Hair follicle dermal papilla cell (primary cell): ENCODE measurements around the gene USP35. TPM values are rescaled to one million over a fixed set of nuclear protein-coding genes. Genes with fewer than 3 reads are reported as not detected.

Experiments used
- total RNA-seq: library from RNA; depleted of rRNA; stranded (reverse); fragments of >200 nt; gene quantifications from 2 replicates; pipeline ENCODE4 v1.2.3, GENCODE V29; 2012

Gene USP35, protein sequence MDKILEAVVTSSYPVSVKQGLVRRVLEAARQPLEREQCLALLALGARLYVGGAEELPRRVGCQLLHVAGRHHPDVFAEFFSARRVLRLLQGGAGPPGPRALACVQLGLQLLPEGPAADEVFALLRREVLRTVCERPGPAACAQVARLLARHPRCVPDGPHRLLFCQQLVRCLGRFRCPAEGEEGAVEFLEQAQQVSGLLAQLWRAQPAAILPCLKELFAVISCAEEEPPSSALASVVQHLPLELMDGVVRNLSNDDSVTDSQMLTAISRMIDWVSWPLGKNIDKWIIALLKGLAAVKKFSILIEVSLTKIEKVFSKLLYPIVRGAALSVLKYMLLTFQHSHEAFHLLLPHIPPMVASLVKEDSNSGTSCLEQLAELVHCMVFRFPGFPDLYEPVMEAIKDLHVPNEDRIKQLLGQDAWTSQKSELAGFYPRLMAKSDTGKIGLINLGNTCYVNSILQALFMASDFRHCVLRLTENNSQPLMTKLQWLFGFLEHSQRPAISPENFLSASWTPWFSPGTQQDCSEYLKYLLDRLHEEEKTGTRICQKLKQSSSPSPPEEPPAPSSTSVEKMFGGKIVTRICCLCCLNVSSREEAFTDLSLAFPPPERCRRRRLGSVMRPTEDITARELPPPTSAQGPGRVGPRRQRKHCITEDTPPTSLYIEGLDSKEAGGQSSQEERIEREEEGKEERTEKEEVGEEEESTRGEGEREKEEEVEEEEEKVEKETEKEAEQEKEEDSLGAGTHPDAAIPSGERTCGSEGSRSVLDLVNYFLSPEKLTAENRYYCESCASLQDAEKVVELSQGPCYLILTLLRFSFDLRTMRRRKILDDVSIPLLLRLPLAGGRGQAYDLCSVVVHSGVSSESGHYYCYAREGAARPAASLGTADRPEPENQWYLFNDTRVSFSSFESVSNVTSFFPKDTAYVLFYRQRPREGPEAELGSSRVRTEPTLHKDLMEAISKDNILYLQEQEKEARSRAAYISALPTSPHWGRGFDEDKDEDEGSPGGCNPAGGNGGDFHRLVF
- 16.0 and 16.9 TPM in 2 replicates for total RNA-seq

DNA sequence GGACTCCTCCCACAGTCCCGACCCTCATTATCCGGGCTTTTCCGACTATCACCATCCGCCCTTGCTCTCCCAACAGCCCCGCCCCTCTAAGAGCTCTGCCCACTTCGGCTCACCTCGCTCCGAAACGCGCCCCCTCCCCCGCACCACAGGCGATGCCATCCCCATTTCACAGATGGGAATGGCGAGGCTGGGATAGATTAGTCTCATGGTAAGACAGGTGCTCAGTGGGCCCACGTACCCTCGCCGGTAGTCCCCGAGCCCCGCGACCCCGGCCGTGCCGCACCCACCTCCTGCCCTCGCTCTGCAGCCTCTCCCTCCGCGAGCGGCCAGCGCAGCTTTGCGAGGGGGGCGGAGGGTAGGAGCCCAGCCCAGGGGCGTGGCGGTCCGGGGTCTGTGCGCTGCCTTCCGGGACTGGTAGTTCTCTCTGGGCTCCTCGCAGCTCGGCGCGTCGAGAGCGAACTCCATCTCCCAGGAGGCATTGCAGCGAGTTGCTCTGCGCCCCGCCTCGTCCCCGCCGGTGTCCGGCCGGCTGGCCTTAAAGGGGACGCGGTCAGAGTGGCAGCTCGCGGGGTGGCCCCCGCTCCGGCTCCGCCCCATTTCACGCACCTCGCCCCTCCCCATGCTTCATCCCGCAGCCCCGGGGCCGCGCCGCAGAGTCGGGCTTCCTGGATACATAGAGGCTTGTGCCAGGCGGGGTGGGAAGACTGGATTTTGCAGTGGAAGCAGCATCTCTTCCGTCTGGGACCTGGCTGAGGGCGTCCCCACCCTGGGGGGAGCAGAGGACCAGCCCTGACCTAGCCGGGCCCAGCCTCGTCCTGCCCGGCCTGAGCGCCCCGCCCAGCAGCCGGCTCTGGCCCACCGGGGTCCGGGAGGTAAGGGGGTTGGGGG lies at the start of gene USP35, which contains the start of gene KCTD21:
USP35 (plus strand) TSS at position 634 of the 888 bp plus-strand sequence. CDS start 7,327 bp downstream, outside the sequence.
KCTD21 (minus strand) TSS at position 341 of the 888 bp plus-strand sequence. CDS start 14,072 bp downstream, outside the sequence.

DNA sequence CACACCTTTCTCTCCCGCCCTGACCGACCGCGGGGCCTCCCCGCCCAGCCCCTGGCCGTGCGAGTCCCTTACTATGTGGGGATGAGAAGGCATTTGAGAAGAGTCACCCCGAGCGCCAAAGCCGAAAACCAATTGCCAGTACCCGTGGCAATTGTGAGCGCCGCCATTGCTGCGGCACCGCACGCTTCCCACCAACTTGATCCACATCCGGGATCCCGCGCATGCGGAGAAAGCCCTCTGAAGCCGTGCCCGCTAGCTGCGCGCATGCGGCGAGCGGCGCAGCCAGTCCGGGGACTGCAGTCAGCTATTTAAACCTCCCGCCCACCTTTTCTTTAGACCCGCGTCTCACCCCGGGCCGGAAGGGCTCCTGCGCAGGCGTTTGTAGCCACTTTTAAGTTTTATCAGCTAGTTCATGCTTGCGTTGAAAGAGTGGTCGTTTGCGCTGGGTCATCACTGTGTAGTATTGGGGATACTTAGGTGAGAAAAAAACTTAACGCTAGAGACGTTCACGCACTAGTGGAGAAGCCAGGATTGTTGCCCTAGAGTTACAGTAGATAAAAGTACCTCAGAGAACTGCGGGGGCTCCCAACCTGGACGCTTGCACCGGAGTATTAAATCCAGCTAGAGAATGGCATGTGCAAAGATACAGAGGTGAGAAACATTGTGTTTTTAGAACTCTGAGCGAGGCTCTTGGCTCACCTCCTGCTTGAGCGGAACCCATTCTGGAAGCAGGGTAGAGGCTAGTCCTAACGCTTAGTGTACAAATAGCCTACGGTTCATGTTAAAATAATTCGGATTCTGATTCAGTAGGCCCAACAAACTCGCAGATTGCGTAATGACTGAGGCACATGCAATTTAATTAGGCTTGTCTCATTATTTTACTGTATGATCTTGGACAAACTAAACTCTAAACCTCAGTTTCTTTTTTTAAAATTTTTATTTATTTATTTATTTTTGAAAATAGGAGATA lies 49.0 kb upstream of the USP35 start, which contains the start of gene ALG8:
ALG8 (minus strand) TSS at position 205 of the 970 bp plus-strand sequence; CDS start at position 167, 38 bp downstream.

Other genes starting within 250 kb of the USP35 start
- 35.0 and 47.5 TPM in 2 replicates for gene INTS4, start 194.3 kb upstream of the USP35 start, total RNA-seq
- 4.4 and 6.0 TPM in 2 replicates for gene KCTD14, start 165.6 kb upstream of the USP35 start, total RNA-seq
- not detected in 2 replicates for gene THRSP, start 125.1 kb upstream of the USP35 start, total RNA-seq
- gene NDUFC2, start 109.1 kb upstream of the USP35 start, total RNA-seq: 55.8 and 71.2 TPM in 2 replicates
- gene ALG8, start 49.3 kb upstream of the USP35 start, total RNA-seq: 28.9 and 34.9 TPM in 2 replicates
- 11.8 and 14.8 TPM in 2 replicates for gene KCTD21, start 293 bp upstream of the USP35 start, total RNA-seq
- gene GAB2, start 228.9 kb downstream of the USP35 start, total RNA-seq: 16.9 and 22.0 TPM in 2 replicates